NCI-H446 (cell line): ENCODE results near the gene SRGAP1.
"Not testable (repeated sequence)": the region's sequence is repeated elsewhere in the genome, so short reads cannot be mapped to it uniquely, and the experiment has no call there.

Experiments used
- DNase-seq, 2 experiments: peaks; one replicate each; lab custom pipeline; 2025; lab: John Stamatoyannopoulos, UW

The SRGAP1 gene

DNA sequence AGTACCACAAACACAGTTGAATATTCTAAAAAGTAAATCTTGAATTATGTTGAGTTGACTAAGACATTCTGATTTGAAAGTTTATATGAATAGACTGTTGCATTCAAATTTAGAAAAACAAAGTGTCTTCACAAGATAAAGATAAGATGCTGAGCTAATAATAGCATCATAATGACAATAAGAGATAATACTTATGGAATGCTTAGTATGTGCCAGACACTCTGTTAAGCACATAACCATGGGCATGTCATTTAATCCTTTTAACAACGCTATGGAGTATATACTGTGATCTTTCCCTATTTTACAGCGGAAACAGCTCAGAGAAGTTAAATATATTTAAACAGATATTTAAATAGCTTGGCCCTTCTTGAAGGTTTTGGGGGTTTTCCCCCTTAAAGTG lies 163.4 kb downstream of the SRGAP1 start:
- no peak for DNase-seq

DNA sequence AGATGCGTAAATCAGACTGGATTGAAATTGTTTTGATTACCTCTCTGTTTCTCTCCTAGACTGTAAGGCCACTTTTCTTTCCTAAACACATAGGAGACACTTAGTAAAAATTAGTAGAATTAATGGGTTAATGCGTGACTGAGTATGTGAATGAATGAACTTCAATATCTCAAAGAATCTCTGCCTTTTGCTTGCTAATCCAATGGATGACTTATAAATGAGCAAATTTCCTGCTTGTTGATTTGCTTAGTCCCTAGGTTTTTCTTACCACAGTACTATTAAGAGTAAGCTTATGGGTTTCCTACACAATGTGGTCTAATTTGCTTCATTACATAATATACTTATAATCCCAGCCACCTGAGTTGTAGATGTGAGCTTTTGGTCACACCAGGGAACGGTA lies 164.1 kb downstream of the SRGAP1 start:
- no peak for DNase-seq

DNA sequence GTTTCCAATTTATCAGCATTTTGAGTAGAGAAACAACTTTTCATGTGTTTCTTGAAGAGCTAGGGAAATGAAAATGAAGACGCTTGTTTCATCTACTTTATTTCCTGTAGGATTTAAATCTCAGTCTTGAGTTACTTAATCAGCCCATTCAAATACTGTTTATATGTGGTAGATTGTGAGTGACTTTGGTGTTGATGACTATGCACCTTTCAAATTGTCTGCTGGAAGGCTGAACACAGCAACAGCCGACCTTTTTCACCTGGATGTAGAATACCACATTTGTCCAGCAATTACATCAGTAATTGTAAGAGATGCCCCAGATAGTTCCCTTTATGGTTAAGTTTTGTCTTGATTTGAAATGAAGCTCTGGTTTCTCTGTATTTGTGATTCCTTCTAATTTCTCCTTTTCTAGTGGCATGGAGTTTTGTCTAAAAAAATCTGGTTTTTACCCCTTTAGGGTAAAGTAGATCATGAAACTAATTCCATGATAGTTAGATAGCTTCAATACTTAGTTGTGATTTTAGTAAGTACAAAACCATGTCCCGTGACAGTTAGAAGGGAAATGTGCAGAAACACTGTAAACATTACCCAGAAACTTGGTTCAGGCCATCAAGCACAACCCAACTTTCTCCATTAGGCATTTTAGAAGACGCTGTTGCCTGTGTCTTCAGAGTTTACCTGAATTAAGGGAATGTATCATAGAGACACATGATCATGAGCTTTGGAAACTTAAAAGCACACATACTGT lies 165.0 kb downstream of the SRGAP1 start:
- no peak for DNase-seq

DNA sequence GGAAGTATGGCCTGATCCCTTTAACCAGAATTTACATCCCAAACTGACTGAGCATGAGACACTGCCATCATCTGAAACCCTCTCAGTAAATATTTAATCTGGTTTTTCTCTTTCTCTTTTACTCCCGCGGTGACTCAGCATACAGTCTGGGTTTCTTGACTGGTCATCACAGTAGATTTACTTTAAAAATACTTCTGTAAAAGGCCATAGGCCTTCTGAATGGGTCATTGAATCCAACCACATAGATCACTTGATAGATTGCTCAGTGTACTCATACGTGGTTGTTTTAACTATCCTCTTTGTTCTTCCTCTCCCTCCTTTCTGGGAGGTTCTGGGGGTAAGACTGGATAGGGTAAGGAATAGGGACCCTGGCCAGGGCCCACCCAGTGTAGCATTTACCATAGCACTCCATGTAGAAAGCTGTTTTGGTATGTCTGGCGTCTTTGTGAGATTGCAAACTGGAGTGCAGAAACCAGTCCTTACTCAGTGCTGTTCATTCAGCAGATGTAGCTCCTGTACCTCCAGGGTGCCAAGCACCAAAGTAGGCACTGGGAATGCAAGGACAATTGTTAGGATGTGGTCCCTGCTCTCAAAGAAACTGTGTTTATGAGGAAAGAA lies 165.7 kb downstream of the SRGAP1 start:
- DNase-seq: no peak

DNA sequence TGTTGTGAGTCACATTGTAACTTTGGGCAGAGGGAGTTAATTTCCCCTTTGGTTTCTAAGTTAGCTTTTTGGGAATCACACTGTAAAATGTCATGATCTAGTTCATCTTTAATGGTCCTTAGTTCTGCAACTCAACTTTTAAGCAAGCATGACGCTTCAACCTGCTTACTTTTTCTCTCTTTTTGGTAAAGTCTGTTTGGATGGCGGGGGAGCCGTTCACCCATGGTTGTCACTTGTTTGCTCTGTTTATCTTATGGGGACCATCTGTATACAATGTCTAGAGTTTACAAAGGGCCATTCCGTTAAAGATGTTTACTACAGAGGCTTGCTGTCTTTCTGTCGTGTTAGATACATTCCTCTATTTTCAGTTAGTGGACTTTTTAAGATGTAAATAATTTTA lies 172.0 kb downstream of the SRGAP1 start:
- DNase-seq: no peak

DNA sequence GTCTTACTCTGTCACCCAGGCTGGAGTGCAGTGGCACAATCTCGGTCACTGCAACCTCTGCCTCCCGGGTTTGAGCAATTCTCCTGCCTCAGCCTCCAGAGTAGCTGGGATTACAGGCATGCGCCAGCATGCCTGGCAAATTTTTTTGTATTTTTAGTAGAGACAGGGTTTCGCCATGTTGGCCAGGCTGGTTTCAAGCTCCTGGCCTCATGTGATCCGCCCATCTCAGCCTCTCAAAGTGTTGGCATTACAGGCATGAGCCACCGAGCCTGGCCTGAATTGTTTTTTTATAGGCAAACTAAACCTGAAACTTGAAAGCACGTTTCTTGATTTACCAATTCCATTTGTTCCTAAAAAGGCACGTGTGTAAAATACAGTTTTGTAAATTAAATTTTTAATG lies 173.6 kb downstream of the SRGAP1 start:
- not testable (repeated sequence) for DNase-seq

DNA sequence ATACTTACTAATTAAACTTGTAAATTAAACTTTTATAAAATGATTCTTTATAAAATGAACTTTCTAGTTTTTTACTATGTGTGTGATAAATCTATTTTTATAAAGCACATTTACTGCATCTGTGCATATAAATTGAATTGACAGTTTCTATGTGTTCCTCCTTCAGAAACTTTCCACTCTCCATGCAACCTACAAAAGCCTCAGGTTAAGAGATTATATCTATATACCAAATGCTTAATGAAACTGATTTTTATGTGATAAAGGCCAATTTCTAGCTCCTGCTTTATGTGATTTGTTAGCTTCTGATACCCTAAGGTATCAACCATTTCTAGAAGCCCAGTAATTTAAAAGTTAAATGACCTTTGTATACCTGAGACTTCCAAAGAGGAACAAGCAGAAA lies 174.0 kb downstream of the SRGAP1 start:
- no peak for DNase-seq

DNA sequence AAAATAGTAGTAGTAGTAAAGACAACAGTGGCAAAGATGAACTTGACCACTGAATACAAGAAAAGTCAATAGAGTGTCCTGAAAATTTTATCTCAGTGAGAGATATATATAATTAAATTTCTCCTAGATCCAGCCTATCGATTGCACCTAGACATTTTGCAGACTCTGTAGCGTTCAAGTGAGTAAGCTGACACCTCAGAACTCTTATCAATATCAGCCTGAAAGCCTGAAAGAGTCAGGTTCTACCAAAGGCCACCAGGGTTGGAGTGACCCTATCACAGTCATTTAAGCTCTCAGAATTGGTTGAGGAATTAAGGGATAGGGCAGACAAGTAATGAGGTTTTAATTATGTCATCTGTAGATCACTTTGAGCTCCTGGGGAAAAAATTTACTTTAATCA lies 174.6 kb downstream of the SRGAP1 start:
- DNase-seq: no peak

DNA sequence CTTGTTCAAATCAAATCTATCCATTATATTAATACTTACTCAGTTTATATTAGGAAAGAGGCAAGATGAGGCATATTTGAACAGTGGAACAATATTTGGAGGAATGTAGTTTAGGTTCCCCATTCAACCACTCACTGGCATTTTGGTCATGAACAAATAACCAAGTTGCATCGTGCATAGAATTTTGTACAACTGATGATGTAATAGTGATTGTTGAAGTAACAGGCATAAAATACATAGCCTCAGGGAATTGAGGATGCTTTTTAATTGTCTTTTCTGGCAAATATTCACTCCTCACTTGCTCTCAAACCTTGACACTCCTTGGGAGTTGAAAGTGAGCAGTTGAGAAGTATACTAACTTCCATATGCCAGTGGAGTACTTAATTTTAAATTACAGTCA lies 175.2 kb downstream of the SRGAP1 start:
- no peak for DNase-seq

DNA sequence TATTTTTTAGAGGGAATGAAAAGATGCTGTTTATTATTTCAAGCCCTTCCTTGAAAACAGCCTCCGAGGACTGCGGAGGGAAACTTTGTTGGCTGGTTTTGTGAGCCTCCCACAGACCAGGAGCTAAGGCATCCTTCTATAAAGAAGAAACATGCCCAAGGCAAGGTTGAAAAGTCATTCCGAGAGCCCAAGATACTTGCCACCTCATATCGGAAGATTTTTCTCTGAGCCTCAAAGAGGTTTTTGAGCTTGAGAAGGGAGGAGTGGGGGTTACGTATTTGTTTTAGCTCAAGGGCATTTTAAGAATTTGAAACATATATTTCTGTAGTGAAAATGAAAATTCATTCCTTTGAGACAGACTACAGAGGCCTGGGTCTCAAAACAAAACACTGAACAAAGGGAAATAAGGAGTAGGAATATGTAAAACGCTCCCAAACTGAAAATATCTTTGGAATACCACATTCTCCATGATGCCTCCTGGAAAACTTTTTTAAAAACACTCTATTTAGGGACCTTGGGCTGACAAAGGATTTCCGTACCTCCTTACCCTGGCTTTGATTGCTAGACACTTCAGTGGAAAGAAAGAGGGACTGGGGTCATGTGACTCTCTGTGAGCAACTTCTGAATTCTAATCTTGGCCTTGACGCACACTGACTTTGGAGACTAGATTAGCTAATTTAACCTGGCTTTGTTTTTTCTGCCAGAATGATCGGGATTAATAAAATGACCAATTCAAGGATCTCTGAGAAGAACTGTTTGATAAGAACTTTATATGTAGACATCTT lies 180.9 kb downstream of the SRGAP1 start:
- no peak for DNase-seq

DNA sequence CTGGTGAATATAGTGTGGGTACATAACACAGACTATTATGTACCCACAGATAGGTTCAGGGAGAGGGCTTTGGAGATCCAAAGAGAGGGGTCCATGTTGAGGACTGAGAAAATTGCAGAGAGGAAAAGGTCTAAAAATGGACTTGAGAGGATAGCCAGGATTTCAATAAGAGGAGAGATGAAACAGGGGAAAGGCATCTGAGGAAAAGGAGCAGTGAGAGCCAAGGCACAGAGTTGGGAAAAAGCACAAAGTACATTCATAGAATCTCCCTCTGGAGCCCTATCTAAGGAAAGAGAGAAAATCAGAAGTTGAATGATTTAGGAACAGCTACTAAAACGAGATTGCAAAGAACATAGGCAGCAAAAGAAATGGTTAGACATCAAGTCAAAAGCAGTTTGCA lies 182.8 kb downstream of the SRGAP1 start:
- no peak for DNase-seq

DNA sequence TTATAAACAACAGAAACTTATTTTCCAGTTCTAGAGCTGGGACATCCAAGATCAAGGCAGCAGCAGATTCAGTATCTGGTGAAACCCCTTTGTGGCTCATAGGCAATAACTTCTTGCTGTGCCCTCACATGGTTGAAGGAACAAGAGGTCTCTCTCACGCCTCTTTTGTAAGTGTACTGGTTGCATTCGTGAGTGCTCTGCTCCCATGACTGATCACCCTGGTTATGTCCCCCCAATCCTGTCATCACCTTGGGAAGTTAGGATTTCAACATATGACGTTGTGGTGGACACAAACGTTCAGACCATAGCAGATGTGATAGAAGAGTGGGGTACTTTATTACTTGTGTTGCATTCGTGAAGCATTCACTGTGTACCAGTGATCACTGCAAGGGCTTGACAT lies 184.0 kb downstream of the SRGAP1 start:
- no peak for DNase-seq

DNA sequence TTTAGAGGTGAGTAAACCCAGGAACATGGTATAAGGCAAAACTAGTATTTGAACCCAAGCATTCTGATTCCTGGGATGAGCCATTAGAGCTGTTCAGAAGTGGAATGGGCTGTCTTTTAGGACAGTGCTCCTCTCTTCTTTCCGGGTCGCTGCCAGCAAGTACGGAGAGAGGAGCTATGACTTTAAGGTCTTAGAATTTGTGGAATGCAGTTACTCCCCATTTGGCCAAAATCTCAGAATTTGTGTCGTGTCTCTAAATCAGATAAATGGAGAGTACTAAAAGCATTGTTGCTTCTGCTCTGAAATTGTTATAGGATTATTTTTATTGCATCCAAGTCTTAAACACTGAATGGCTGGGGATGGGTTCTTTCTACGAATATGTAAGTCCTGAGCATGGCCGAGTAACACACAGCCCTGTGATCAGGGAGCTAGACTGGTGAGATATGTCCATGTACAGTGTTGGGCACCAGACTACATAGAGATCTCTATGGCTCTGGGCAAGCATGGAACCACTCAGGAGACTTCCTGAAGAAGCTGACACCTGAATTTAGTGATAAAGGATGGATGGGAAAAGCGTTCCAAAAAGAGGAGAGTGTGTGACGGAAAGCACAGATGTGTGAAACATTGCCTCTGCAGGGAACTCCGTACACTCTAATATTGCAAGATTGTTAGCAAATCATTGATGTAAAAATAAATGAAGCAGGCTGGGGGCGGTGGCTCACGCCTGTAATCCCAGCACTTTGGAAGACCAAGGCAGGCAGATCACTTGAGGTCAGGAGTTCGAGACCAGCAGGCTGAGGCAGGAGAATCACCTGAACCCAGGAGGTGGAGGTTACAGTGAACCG lies 184.7 kb downstream of the SRGAP1 start:
- no peak for DNase-seq

DNA sequence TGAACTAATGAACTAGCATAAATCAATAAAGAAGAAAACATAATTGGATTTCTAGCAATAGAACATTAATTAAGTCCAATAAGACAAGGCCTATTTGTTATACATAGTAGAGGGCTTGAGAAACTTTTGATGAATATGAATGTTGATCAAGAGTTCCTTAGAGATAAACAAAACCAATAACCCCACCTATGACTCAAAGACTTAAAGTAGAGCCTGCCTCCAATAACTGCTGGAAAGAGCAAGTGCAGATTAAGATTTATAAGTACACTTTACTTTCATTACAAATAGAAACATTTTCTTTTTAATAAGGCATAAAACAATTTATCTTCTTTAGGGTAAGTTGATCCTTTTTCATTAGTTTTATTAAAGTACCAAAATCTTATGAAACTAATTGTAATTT lies 185.7 kb downstream of the SRGAP1 start:
- no peak for DNase-seq

DNA sequence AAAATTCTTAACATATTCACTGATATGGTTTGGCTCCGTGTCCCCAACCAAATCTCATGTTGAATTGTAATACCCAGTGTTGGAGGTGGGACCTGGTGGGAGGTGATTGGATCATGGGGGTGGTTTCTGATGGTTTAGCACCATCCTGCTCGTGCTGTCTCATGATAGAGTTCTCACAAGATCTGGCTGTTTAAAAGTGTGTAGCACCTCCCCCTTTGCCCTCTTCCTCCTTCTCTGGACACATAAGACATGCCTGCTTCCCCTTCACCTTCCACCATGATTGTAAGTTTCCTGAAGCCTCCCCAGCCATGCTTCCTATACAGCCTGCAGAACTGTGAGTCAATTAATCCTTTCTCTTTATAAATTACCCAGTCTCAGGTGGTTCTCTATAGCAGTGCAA lies 189.6 kb downstream of the SRGAP1 start:
- not testable (repeated sequence) for DNase-seq

DNA sequence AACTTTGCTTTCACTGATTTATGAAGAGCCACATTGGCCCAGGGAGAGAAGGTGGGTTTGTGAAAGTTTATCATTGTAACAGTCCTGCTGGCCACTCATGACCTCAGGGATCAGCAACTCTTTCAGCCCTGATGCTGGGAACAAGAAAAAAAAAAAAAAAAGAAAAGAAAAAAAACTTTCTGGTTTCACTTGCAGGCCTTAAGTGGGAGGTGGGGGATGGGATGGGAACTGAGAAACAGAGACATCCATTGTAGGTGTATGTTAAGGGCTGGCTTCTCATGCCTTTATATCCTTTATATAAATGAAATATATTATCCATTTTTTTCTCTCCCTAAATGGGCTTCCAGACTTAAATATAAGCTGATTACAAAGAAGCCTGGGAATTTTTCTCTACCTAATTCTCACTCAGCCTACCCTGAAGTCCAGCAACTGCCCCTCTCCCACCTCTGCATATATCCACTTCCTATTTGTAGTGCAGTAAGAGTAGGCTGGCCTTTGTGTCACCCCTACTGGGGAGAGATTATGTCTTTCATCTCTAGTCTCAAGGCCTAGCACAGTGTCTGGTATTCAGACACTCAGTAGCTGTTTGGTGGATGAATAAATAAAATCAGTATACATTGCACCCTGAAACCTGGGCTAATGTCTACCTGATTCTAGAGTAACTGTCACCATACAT lies 190.5 kb downstream of the SRGAP1 start:
- DNase-seq: no peak

DNA sequence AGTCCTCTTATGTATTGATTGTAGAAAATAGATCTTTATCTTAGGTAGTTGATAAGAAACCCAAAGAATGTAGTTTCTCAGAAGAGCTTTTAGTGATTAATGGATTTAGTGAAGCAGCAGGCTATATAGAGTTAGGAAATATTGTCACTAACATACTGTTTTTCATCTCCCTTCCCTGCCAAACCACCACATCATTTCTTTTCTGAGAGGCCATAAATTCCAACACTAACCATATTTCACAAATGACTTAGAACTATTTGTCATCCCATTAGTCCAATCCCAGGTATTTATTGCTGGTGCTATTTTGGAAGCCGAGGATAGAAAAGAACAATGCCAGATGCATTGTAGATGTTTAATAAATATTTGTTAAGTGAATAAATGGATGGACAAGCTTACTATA lies 191.9 kb downstream of the SRGAP1 start:
- DNase-seq: no peak

DNA sequence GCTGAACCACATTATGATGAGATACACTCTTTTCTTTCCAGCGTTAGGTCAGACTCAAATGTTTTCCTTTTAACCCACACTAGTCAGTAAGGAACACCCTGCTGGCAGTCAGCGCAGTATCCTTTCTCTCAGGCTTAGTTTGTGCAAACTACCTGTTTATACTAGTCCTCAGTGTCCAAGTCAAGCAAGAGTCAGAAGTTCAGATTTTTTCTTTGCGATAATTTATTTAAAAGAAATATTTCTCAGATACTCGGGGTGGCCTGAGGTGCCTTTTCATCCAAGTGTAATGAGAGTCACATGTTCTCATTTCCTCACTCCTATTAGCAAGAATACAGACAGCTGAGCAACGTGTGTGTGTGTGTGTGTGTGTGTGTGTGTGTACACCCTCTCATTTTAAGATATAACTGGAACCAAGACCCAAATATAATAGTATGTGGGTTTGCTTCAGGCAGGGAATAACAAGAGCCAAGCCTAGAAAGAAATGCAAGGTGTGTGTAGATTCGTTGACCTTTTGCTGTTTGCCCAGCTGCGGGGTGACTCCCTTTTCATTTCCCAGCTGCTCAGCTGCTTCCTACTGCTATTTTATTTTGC lies 194.9 kb downstream of the SRGAP1 start:
- DNase-seq: no peak

DNA sequence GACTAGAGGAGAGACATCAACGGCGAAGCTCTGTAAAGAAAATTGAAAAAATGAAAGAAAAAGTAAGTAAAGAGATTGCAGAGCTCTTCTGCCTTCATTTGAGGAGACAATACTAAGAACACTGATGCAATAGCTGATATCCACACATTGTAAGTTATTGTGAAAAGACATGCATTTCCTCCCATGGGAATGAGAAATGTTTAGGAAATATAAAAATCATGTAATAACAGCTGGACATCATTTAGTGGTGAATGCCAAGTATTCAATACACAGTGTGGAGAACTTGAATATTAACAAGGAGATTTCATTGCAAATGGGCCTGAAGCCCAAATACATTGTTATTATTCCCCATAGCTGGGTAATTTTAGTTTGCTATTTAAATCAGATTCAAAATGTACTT lies 198.4 kb downstream of the SRGAP1 start:
- DNase-seq: peak in 1 of 2 experiments; percentile 12

DNA sequence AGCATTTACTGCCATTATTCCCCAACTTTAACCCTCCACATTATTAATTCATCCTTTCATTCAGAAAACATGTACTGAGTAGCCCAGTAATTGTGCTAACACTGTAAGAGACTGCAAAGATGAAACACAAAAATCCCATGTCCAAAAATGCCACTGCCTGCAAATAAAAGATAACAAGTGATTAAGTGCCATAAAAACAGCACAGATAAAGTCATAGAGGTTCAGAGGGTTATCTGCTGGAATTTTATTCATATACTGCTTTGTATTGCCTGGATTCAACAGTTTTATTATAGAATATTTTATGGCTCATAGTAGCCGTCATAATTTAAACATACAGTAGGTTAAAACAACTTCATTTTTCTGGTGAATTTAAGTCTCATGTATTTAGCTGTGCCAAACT lies 199.7 kb downstream of the SRGAP1 start:
- no peak for DNase-seq

DNA sequence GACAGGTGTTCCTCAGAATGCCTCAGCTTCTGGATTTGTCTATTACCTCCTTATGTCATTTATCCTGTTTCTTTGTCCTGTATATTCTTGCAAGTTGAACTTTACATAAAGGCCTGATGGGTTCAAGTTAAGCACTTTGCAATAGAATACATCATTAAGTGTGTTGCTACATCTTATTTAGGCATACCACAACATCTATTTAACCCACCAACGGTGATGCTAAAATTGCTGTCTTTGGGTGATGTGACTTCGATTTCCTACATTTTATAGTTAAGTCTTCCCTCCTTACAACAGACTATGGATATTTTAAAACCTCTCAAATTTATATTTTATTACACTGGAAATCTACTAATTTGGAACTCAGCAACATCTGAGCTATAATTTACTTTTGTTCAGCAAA lies 206.6 kb downstream of the SRGAP1 start:
- DNase-seq: no peak
